ENCODE data around the gene TUBB4B. TPM values are rescaled to one million over a fixed set of nuclear protein-coding genes. Genes with fewer than 3 reads are reported as not detected.

The TUBB4B gene
- total RNA-seq, 1 experiment from 2014 or later: 714 TPM

DNA sequence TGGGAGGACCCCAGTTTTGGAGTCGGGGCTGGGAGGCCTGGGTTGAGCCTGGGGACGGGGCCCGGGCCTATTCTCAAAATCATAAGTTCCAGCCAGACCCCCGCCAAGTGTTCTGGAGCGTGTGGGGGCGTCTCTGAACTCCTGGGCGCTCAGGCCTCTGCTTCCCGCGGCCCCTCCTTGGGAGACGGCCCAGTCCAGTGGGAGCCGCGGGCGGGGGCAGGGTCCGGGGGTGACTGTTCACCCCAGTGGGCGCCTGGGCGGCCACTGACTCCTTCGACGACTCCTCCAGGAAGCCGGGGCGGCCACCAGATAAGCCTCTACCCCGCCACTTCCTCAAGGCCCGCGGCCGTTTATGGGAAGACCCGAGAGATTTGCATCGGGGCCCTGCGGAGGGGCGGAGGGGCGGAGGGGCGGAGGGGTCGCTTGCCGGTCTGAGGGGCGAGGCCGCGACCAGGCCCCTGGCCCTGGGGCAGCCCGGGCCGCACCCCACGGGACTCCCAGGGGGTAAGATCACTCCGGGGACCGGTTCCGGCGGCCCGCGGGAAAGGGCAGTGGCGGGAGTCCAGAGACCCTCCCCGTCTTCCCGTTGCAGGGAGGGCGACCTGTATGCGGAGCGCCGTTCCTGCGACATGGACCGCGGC, 37.1 kb downstream of the TUBB4B start:
- intact Hi-C loops (cut with micrococcal nuclease; ENCODE audit: unreplicated experiment): no loop called here
- ChIA-PET CTCF (interaction anchor here (1.6 kb wide), 1 partner anchor 9 kb away, joined by 4 read pairs; no protein-coding TSS in a partner anchor), POLR2A (ENCODE audit: low non-redundant PET) (no interaction called here)
- no peaks in the 10 kb centered on the region for H3K27me3 ChIP-seq (replicated peaks; ENCODE audit: insufficient read depth, low read depth, low read length, poor library complexity)
- H3K9me3 ChIP-seq (ENCODE audit: low read depth, low read length, poor library complexity, severe bottlenecking): no peaks in the 10 kb centered on the region
- TF ChIP-seq, protein P1, sequence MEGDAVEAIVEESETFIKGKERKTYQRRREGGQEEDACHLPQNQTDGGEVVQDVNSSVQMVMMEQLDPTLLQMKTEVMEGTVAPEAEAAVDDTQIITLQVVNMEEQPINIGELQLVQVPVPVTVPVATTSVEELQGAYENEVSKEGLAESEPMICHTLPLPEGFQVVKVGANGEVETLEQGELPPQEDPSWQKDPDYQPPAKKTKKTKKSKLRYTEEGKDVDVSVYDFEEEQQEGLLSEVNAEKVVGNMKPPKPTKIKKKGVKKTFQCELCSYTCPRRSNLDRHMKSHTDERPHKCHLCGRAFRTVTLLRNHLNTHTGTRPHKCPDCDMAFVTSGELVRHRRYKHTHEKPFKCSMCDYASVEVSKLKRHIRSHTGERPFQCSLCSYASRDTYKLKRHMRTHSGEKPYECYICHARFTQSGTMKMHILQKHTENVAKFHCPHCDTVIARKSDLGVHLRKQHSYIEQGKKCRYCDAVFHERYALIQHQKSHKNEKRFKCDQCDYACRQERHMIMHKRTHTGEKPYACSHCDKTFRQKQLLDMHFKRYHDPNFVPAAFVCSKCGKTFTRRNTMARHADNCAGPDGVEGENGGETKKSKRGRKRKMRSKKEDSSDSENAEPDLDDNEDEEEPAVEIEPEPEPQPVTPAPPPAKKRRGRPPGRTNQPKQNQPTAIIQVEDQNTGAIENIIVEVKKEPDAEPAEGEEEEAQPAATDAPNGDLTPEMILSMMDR (conservative IDR thresholded peaks at IDR 0.05; ENCODE audit: low read depth, low read length): no peak
- peaks cover 23% of the 10 kb centered on the region for H3K4me1 ChIP-seq (ENCODE audit: insufficient read depth, low read length, poor library complexity, severe bottlenecking)
- H3K27ac ChIP-seq (ENCODE audit: low read depth, low read length, poor library complexity, severe bottlenecking): no peak overlapping the region
- BruUV-seq (replicated peaks): no TSS peak
- DNase-seq (ENCODE audit: low spot score): no peak
- no peak overlapping the region for H3K4me3 ChIP-seq (ENCODE audit: low read depth, low read length, poor library complexity, severe bottlenecking)
- H3K36me3 ChIP-seq (ENCODE audit: insufficient read depth, low read length, poor library complexity, severe bottlenecking): no peaks in the 10 kb centered on the region

DNA sequence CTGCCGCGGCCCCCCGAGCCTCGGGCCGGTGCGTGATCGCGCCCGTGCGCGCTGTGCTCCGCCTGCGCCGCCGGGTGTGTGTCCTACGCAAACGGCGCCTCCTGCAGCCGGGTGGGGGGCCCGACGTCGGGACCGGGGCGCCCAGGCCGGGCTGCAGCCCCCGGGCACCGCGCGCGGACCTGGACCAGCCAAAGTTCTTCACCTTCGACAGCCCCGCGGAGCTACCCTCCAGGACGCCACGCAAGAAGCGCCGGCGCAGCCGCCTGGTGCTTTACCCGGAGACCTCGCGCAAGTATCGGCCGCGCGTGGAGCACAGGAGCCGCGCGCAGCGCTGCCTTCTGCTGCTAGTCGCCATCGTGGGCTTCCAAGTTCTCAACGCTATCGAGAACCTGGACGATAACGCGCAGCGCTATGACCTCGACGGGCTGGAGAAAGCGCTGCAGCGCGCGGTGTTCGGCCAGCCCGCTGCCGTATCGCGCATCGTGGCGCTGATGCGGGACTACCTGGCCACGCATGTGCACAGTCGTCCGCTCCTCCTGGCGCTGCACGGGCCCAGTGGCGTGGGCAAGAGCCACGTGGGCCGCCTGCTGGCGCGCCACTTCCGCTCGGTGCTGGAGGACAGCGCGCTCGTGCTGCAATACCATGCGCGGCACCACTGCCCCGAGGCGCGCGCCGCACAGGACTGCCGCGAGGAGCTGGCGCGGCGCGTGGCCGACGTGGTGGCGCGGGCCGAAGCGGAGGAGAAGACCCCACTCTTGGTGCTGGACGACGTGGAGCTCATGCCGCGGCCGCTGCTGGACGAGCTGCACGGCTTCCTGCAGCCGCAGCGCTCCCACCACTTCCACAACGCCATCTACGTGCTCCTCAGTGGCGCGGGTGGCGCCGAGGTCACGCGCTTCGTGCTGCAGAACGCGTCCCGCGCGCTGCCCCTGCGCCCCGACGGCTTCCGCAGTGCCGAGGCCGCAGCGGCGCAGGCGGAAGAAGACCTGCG, 37.9 kb downstream of the TUBB4B start:
- BruUV-seq (replicated peaks): no TSS peak
- TF ChIP-seq EZH2 (IDR thresholded peaks at IDR 0.05; ENCODE audit: borderline replicate concordance, low read depth, low read length, poor library complexity, severe bottlenecking): no peak
- TF ChIP-seq, protein P1 (conservative IDR thresholded peaks at IDR 0.05; ENCODE audit: low read depth, low read length): no peak
- H3K36me3 ChIP-seq (ENCODE audit: insufficient read depth, low read length, poor library complexity, severe bottlenecking): no peaks in the 10 kb centered on the region
- no peaks in the 10 kb centered on the region for H3K27me3 ChIP-seq (replicated peaks; ENCODE audit: insufficient read depth, low read depth, low read length, poor library complexity)
- H3K27ac ChIP-seq (ENCODE audit: low read depth, low read length, poor library complexity, severe bottlenecking): no peak overlapping the region
- DNase-seq (ENCODE audit: low spot score): no peak
- ChIA-PET POLR2A (ENCODE audit: low non-redundant PET) (no interaction called here), CTCF (no interaction called here)
- H3K9me3 ChIP-seq (ENCODE audit: low read depth, low read length, poor library complexity, severe bottlenecking): no peaks in the 10 kb centered on the region
- H3K4me3 ChIP-seq (ENCODE audit: low read depth, low read length, poor library complexity, severe bottlenecking): no peak overlapping the region
- intact Hi-C loops (cut with micrococcal nuclease; ENCODE audit: unreplicated experiment): no loop called here
- H3K4me1 ChIP-seq (ENCODE audit: insufficient read depth, low read length, poor library complexity, severe bottlenecking): peaks cover 23% of the 10 kb centered on the region

DNA sequence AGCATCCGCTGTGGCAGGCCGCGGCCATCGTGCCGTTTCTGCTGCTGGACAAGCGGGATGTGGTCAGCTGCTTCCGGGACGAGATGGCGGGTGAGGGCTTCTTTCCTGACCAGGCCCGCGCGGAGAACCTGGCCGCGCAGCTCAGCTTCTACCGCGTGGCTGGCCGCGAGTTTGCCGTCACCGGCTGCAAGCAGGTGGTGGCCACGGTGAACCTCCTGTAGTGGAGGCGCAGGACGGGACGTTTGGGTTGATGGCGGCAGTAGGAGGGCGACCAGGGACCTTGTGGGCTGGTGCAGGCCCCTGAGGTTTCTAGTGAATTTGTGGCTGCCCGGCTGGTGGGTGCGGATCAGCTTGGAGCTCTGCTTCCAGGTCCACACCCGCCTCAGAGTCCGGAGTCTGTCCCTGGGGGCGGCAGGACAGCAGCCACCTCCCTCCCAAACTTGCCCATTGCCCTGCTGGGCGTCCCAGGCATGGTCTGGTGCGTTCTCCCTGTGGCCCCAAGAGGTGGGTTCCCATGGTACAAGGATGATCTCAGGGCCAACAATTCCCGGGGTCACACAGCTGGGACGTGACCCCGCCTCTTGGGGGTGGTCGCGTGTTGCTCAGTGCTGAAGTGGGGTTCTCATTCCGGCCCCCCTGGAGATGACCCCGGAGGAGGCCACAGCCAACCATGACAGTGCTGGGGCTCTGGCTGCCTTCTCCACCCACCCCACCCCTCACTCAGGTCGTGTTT, 38.8 kb downstream of the TUBB4B start:
- no TSS peak for BruUV-seq (replicated peaks)
- Histone ChIP-seq H3K4me3 (ENCODE audit: low read depth, low read length, poor library complexity, severe bottlenecking) (no peak overlapping the region), H3K9me3 (ENCODE audit: low read depth, low read length, poor library complexity, severe bottlenecking) (no peaks in the 10 kb centered on the region), H3K27ac (ENCODE audit: low read depth, low read length, poor library complexity, severe bottlenecking) (no peak overlapping the region), H3K4me1 (ENCODE audit: insufficient read depth, low read length, poor library complexity, severe bottlenecking) (peaks cover 23% of the 10 kb centered on the region), H3K36me3 (ENCODE audit: insufficient read depth, low read length, poor library complexity, severe bottlenecking) (no peaks in the 10 kb centered on the region), H3K27me3 (replicated peaks; ENCODE audit: insufficient read depth, low read depth, low read length, poor library complexity) (no peaks in the 10 kb centered on the region)
- POLR2A ChIA-PET (ENCODE audit: low non-redundant PET): interaction anchor here (0.6 kb wide), 1 partner anchor 64 kb away, joined by 13 read pairs; no protein-coding TSS in a partner anchor
- intact Hi-C loops (cut with micrococcal nuclease; ENCODE audit: unreplicated experiment): no loop called here
- TF ChIP-seq, protein P1 (conservative IDR thresholded peaks at IDR 0.05; ENCODE audit: low read depth, low read length): no peak
- no peak for TF ChIP-seq EZH2 (IDR thresholded peaks at IDR 0.05; ENCODE audit: borderline replicate concordance, low read depth, low read length, poor library complexity, severe bottlenecking)
- CTCF ChIA-PET: interaction anchor here (0.6 kb wide), 1 partner anchor 246 kb away, joined by 4 read pairs; no protein-coding TSS in a partner anchor
- no peak for DNase-seq (ENCODE audit: low spot score)
